ENCODE data around the gene SOX6. TPM values are rescaled to one million over a fixed set of nuclear protein-coding genes. Genes with fewer than 3 reads are reported as not detected.

Gene SOX6
- total RNA-seq, 1 donor from 2014 or later: 19.6 TPM

GRCh38 chr11:16127732-16128131, 228.6 kb downstream of the SOX6 start:
- Mint-ChIP-seq H3K4me1 (peaks cover 23% of the 10 kb centered on the region), H3K27ac (ENCODE audit: unreplicated experiment) (no peak overlapping the region), H3K36me3 (ENCODE audit: low read depth) (no peaks in the 10 kb centered on the region), H3K27me3 (ENCODE audit: low read depth) (no peaks in the 10 kb centered on the region), H3K9me3 (no peaks in the 10 kb centered on the region), H3K4me3 (no peak overlapping the region)
- no peak for DNase-seq (ENCODE audit: low read depth, low spot score)
- no peak for TF ChIP-seq CTCF (conservative IDR thresholded peaks at IDR 0.05)

GRCh38 chr11:16126362-16126761, 230.0 kb downstream of the SOX6 start:
- H3K36me3 Mint-ChIP-seq (ENCODE audit: low read depth): no peaks in the 10 kb centered on the region
- no peak for TF ChIP-seq CTCF (conservative IDR thresholded peaks at IDR 0.05)
- H3K9me3 Mint-ChIP-seq: no peaks in the 10 kb centered on the region
- no peak overlapping the region for H3K27ac Mint-ChIP-seq (ENCODE audit: unreplicated experiment)
- H3K27me3 Mint-ChIP-seq (ENCODE audit: low read depth): no peaks in the 10 kb centered on the region
- DNase-seq (ENCODE audit: low read depth, low spot score): no peak
- H3K4me3 Mint-ChIP-seq: no peak overlapping the region
- H3K4me1 Mint-ChIP-seq: peaks cover 23% of the 10 kb centered on the region

GRCh38 chr11:16125796-16126195, 230.6 kb downstream of the SOX6 start:
- peak overlapping the region; percentile 73 for H3K27ac Mint-ChIP-seq (ENCODE audit: unreplicated experiment)
- no peaks in the 10 kb centered on the region for H3K9me3 Mint-ChIP-seq
- H3K36me3 Mint-ChIP-seq (ENCODE audit: low read depth): no peaks in the 10 kb centered on the region

GRCh38 chr11:16124390-16124789, 232.0 kb downstream of the SOX6 start:
- Mint-ChIP-seq H3K4me1 (peaks cover 23% of the 10 kb centered on the region), H3K36me3 (ENCODE audit: low read depth) (no peaks in the 10 kb centered on the region), H3K27me3 (ENCODE audit: low read depth) (no peaks in the 10 kb centered on the region), H3K4me3 (no peak overlapping the region), H3K27ac (ENCODE audit: unreplicated experiment) (no peak overlapping the region), H3K9me3 (no peaks in the 10 kb centered on the region)
- no peak for DNase-seq (ENCODE audit: low read depth, low spot score)
- TF ChIP-seq CTCF (conservative IDR thresholded peaks at IDR 0.05): no peak

More at GRCh38 chr11:16125796-16126195, 230.6 kb downstream of the SOX6 start:
- no peak overlapping the region for H3K4me3 Mint-ChIP-seq
- TF ChIP-seq CTCF (conservative IDR thresholded peaks at IDR 0.05): no peak
- peaks cover 23% of the 10 kb centered on the region for H3K4me1 Mint-ChIP-seq
- no peaks in the 10 kb centered on the region for H3K27me3 Mint-ChIP-seq (ENCODE audit: low read depth)
- DNase-seq (ENCODE audit: low read depth, low spot score): no peak

- Mint-ChIP-seq H3K27ac (ENCODE audit: unreplicated experiment) (no peak overlapping the region), H3K36me3 (ENCODE audit: low read depth) (no peaks in the 10 kb centered on the region)
Measured at GRCh38 chr11:16121853-16122252, 234.5 kb downstream of the SOX6 start.

More at GRCh38 chr11:16121853-16122252, 234.5 kb downstream of the SOX6 start:
- TF ChIP-seq CTCF (conservative IDR thresholded peaks at IDR 0.05): no peak
- H3K4me1 Mint-ChIP-seq: peaks cover 36% of the 10 kb centered on the region
- no peak overlapping the region for H3K4me3 Mint-ChIP-seq
- H3K27me3 Mint-ChIP-seq (ENCODE audit: low read depth): no peaks in the 10 kb centered on the region
- no peaks in the 10 kb centered on the region for H3K9me3 Mint-ChIP-seq
- DNase-seq (ENCODE audit: low read depth, low spot score): no peak

Measured in neural crest cell (in vitro differentiated cells).